HCT116 (cell line): ENCODE measurements around the gene PROK2. TPM values are rescaled to one million over a fixed set of nuclear protein-coding genes. Genes with fewer than 3 reads are reported as not detected.

ENCODE experiments used
- ATAC-seq: fragments of 200-7000 bp; cut with Tn5 transposase; 2 replicates; pipeline ENCODE4 v1.9.1; 2020; ENCODE audit warnings: mild to moderate bottlenecking, moderate library complexity
- BruUV-seq: library from RNA; stranded (reverse); fragments of 400-500 nt; replicated peaks from 2 replicates; lab custom pipeline; 2021; lab: Mats Ljungman, UMichigan
- CTCF ChIA-PET: fragments of 300-600 bp; sonication (Branson Sonifier 250); formaldehyde crosslinking; loops from one replicate; lab custom pipeline; 2021; ENCODE audit warnings: antibody characterized with exemption; lab: Charles Lee
- POLR2A ChIA-PET: fragments of 300-600, 350-600 bp; sonication (Branson Sonifier 250); formaldehyde crosslinking; loops from one replicate; lab custom pipeline; 2021; ENCODE audit warnings: antibody characterized with exemption; lab: Charles Lee
- RAD21 ChIA-PET, 2 experiments: fragments of 300-600 bp; sonication (Branson Sonifier 250); formaldehyde crosslinking; loops; one replicate each; lab custom pipeline; 2023; ENCODE audit warnings: low total read pairs in 2 of 2; ENCODE audit not compliant: uncharacterized antibody in 2 of 2, unreplicated experiment in 2 of 2, low non-redundant PET in 1 of 2; lab: Charles Lee
- DNase-seq: peaks from one replicate; pipeline ENCODE4 v3.0.0-alpha.2; 2010; ENCODE audit warnings: low read depth, low spot score
- H2AFZ ChIP-seq: fragments of 200-600 bp; shearing (Covaris generic), sonication (generic); 2 replicates; pipeline ENCODE4 v1.6.1; 2017; ENCODE audit warnings: low read depth, mixed run types, mixed read lengths, antibody characterized with exemption, low read length; ENCODE audit not compliant: poor library complexity, severe bottlenecking
- H3K27ac ChIP-seq: 2 replicates; pipeline ENCODE4 v1.5.1; 2012; ENCODE audit warnings: low read depth, low read length
- H3K27me3 ChIP-seq: fragments of 200-600 bp; sonication (generic); 2 replicates; pipeline ENCODE4 v1.6.1; 2016; ENCODE audit warnings: mixed run types, low read length, mixed read lengths; ENCODE audit not compliant: insufficient read depth
- H3K36me3 ChIP-seq, 2 experiments: fragments of 200-500 bp in 1 of 2; fragments of 200-600 bp in 1 of 2; sonication (Bioruptor generic) in 1 of 2; sonication (generic) in 1 of 2; 2 replicates each; pipeline versions ENCODE4 v1.5.1 to v1.6.1; 2014 to 2016; ENCODE audit warnings: low read length in 2 of 2, inconsistent platforms in 1 of 2, mixed read lengths in 1 of 2, mixed run types in 1 of 2; ENCODE audit not compliant: insufficient read depth in 2 of 2, control insufficient read depth in 1 of 2
- H3K4me1 ChIP-seq, 2 experiments: fragments of 200-600 bp in 1 of 2; sonication (generic) in 1 of 2; 2 replicates each; pipeline versions ENCODE4 v1.5.1 to v1.6.1; 2012 to 2017; ENCODE audit warnings: low read length in 2 of 2, inconsistent platforms in 1 of 2, mild to moderate bottlenecking in 1 of 2, mixed read lengths in 1 of 2, mixed run types in 1 of 2, moderate library complexity in 1 of 2; ENCODE audit not compliant: insufficient read depth in 2 of 2, control insufficient read depth in 1 of 2
- H3K4me2 ChIP-seq: fragments of 200-600 bp; sonication (generic); 2 replicates; pipeline ENCODE4 v1.6.1; 2017; ENCODE audit warnings: mixed run types, low read length, mixed read lengths
- H3K4me3 ChIP-seq, 2 experiments: fragments of 200-600 bp in 1 of 2; sonication (generic) in 1 of 2; replicated peaks in 1 of 2; 2 replicates each; pipeline ENCODE4 v1.5.1; 2011 to 2016; ENCODE audit warnings: low read length in 2 of 2, control low read depth in 1 of 2, low read depth in 1 of 2, mild to moderate bottlenecking in 1 of 2, mixed read lengths in 1 of 2, mixed run types in 1 of 2
- H3K79me2 ChIP-seq: fragments of 200-600 bp; sonication (generic); 2 replicates; pipeline ENCODE4 v1.6.1; 2017; ENCODE audit warnings: mild to moderate bottlenecking, mixed run types, low read length, moderate library complexity, mixed read lengths; ENCODE audit not compliant: insufficient read depth
- H3K9ac ChIP-seq: fragments of 200-600 bp; sonication (generic); 2 replicates; pipeline ENCODE4 v1.6.1; 2016; ENCODE audit warnings: low read length, mixed read lengths
- H3K9me2 ChIP-seq: fragments of 200-600 bp; sonication (generic), shearing (Covaris generic); 2 replicates; pipeline ENCODE4 v1.6.1; 2017; ENCODE audit warnings: mixed run types, mild to moderate bottlenecking, moderate library complexity; ENCODE audit not compliant: insufficient read depth
- H3K9me3 ChIP-seq, 2 experiments: fragments of 200-500 bp in 1 of 2; fragments of 200-600 bp in 1 of 2; sonication (Bioruptor generic) in 1 of 2; sonication (generic) in 1 of 2; 2 replicates each; pipeline ENCODE4 v1.6.1; 2014 to 2017; ENCODE audit warnings: low read length in 2 of 2, mixed read lengths in 2 of 2, inconsistent platforms in 1 of 2, low read depth in 1 of 2, mild to moderate bottlenecking in 1 of 2, mixed run types in 1 of 2, moderate library complexity in 1 of 2; ENCODE audit not compliant: control insufficient read depth in 1 of 2, insufficient read depth in 1 of 2
- H4K20me1 ChIP-seq: fragments of 200-600 bp; sonication (generic), shearing (Covaris generic); 2 replicates; pipeline ENCODE4 v1.6.1; 2017; ENCODE audit warnings: mixed run types, mild to moderate bottlenecking, moderate library complexity; ENCODE audit not compliant: insufficient read depth
- ATF3 ChIP-seq: IDR thresholded peaks from 2 replicates; pipeline ENCODE4 v1.6.1; 2012
- CEBPB ChIP-seq: IDR thresholded peaks from 2 replicates; pipeline ENCODE4 v1.6.1; 2012; ENCODE audit warnings: low read depth
- CTCF ChIP-seq, 3 experiments: fragments of 200-600 bp in 1 of 3; sonication (generic) in 1 of 3; IDR thresholded peaks in 2 of 3; conservative IDR thresholded peaks in 1 of 3; 2 replicates each; pipeline ENCODE4 v1.5.1; 2012 to 2017; ENCODE audit warnings: low read depth in 2 of 3, low read length in 2 of 3, antibody characterized with exemption in 1 of 3, borderline replicate concordance in 1 of 3, control low read depth in 1 of 3, mild to moderate bottlenecking in 1 of 3, mixed read lengths in 1 of 3, mixed run types in 1 of 3, moderate library complexity in 1 of 3; ENCODE audit not compliant: insufficient read depth in 1 of 3
- EGR1 ChIP-seq: IDR thresholded peaks from 2 replicates; pipeline ENCODE4 v1.6.1; 2012; ENCODE audit warnings: low read depth
- EZH2phosphoT487 ChIP-seq: fragments of 200-600 bp; IDR thresholded peaks from 2 replicates; pipeline ENCODE4 v1.6.1; 2018; ENCODE audit warnings: antibody characterized with exemption, borderline replicate concordance
- JUND ChIP-seq: IDR thresholded peaks from 2 replicates; pipeline ENCODE4 v1.6.1; 2012
- POLR2A ChIP-seq: IDR thresholded peaks from 2 replicates; pipeline ENCODE4 v1.7.0; 2011; ENCODE audit warnings: borderline replicate concordance; ENCODE audit not compliant: insufficient read depth, insufficient read length; ENCODE audit errors: extremely low read depth
- REST ChIP-seq: IDR thresholded peaks from 2 replicates; pipeline ENCODE4 v1.6.1; 2012; ENCODE audit warnings: low read depth
- SIN3A ChIP-seq: IDR thresholded peaks from 2 replicates; pipeline ENCODE4 v1.6.1; 2012; ENCODE audit warnings: low read depth
- SP1 ChIP-seq: IDR thresholded peaks from 2 replicates; pipeline ENCODE4 v1.6.1; 2012; ENCODE audit warnings: low read depth
- SRF ChIP-seq: IDR thresholded peaks from 2 replicates; pipeline ENCODE4 v1.6.1; 2012; ENCODE audit warnings: low read depth
- TCF7L2 ChIP-seq: IDR thresholded peaks from 2 replicates; pipeline ENCODE4 v1.7.0; 2011; ENCODE audit warnings: borderline replicate concordance, inconsistent platforms; ENCODE audit not compliant: insufficient read depth, insufficient read length; ENCODE audit errors: extremely low read depth
- YY1 ChIP-seq: IDR thresholded peaks from 2 replicates; pipeline ENCODE4 v1.6.1; 2011; ENCODE audit warnings: low read length, low read depth, moderate library complexity, mild to moderate bottlenecking; ENCODE audit not compliant: insufficient replicate concordance; ENCODE audit errors: extremely low read depth
- ZFX ChIP-seq: fragments of 450-650 bp; IDR thresholded peaks from 2 replicates; pipeline ENCODE4 v1.6.1; 2017
- ZNF274 ChIP-seq: fragments of 200-500 bp; sonication (Bioruptor generic); IDR thresholded peaks from 2 replicates; pipeline ENCODE4 v1.6.1; 2014; ENCODE audit warnings: mild to moderate bottlenecking, low read depth, low read length, inconsistent platforms
- intact Hi-C: fragments of 100-400 bp; cut with micrococcal nuclease; formaldehyde crosslinking; loops from 2 replicates; pipeline ENCODE4 v1.10.0; 2022
- total RNA-seq: library from RNA; stranded (reverse); gene quantifications from one replicate; pipeline ENCODE4 v1.2.1, GENCODE V29; 2021; ENCODE audit not compliant: unreplicated experiment

The PROK2 gene
- total RNA-seq, 1 experiment from 2014 or later: not detected

DNA sequence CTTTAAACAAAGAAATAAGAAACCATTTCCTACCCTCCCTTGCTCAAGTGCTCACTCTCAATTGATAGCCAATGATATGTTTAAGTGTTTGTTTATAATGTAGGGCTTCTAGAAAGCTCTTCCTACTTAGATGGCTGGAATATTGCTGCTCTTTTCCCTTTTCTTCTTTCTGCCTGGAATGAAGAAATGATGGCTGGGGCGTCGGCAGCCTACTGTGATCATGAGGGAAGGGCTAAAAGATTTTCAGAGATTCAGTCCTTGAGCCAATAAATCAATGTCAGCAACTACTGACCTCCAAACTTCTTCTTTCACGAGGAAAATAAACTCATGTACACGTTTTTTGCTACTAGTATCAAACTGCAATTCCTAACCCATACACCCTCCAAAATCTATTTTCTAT, 33.3 kb downstream of the PROK2 start:
- no peaks in the 10 kb centered on the region for H3K9me3 ChIP-seq
- ATAC-seq: no peak
- H3K27ac ChIP-seq: no peak overlapping the region
- intact Hi-C loops: no loop called here
- H2AFZ ChIP-seq: no peak overlapping the region
- no peak overlapping the region for H3K4me2 ChIP-seq
- no peak for TF ChIP-seq CEBPB
- no peak for TF ChIP-seq POLR2A
- TF ChIP-seq REST: no peak
- TF ChIP-seq ZNF274: no peak
- no peak for TF ChIP-seq ZFX
- TF ChIP-seq EGR1: no peak
- ChIA-PET POLR2A (no interaction called here), RAD21 (no interaction called here), CTCF (no interaction called here)
- no peaks in the 10 kb centered on the region for H3K79me2 ChIP-seq
- no peaks in the 10 kb centered on the region for H4K20me1 ChIP-seq
- no peak overlapping the region for H3K4me3 ChIP-seq
- no peaks in the 10 kb centered on the region for H3K4me1 ChIP-seq
- BruUV-seq: no TSS peak
- H3K36me3 ChIP-seq: no peaks in the 10 kb centered on the region
- no peaks in the 10 kb centered on the region for H3K9me2 ChIP-seq
- H3K9ac ChIP-seq: no peak overlapping the region
- DNase-seq: no peak
- no peaks in the 10 kb centered on the region for H3K27me3 ChIP-seq

DNA sequence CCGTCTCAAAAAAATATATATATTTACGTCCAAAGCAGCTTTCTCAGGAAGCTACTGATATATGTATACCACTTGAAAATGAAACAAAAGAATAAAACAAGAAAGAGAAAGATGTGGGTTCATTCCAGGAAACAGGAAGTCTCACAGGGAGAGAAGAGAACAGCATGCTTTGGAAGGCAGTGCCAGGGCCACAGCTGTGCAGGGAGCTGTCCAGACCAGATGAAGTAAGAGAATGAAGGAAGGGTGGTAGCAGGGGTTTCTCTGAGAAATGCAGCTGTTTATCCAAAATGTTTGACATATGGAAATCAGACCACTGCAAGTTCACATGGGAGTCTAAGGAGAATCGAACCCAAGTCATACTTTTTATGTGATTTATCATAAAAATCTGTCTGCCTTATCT, 40.2 kb downstream of the PROK2 start:
- POLR2A ChIA-PET: no interaction called here
- H3K4me3 ChIP-seq: no peak overlapping the region
- intact Hi-C loops: no loop called here
- ATAC-seq: no peak
- no peaks in the 10 kb centered on the region for H3K27me3 ChIP-seq
- no peaks in the 10 kb centered on the region for H3K79me2 ChIP-seq
- CTCF ChIA-PET: no interaction called here
- no peaks in the 10 kb centered on the region for H3K9me2 ChIP-seq
- no peak for DNase-seq
- no peaks in the 10 kb centered on the region for H3K36me3 ChIP-seq
- H3K4me2 ChIP-seq: no peak overlapping the region
- peaks cover 6 to 8% of the 10 kb centered on the region in 2 experiments; a peak in 2 of 4 replicates for H3K9me3 ChIP-seq
- no peaks in the 10 kb centered on the region for H4K20me1 ChIP-seq
- H3K27ac ChIP-seq: no peak overlapping the region
- H2AFZ ChIP-seq: no peak overlapping the region
- H3K4me1 ChIP-seq: no peaks in the 10 kb centered on the region
- RAD21 ChIA-PET: no interaction called here
- no peak overlapping the region for H3K9ac ChIP-seq
- no TSS peak for BruUV-seq
- no peak for TF ChIP-seq ATF3
- TF ChIP-seq SRF: no peak
- no peak for TF ChIP-seq SP1
- no peak for TF ChIP-seq JUND
- no peak for TF ChIP-seq CTCF (IDR thresholded peaks at IDR 0.05 in 2 of 3, conservative IDR thresholded peaks at IDR 0.05 in 1 of 3; ENCODE audit: borderline replicate concordance in 1 of 3, insufficient read depth in 1 of 3, low read depth in 2 of 3, low read length in 2 of 3)
- no peak for TF ChIP-seq YY1
- no peak for TF ChIP-seq TCF7L2
- TF ChIP-seq ZNF274: no peak
- no peak for TF ChIP-seq SIN3A
- no peak for TF ChIP-seq EZH2phosphoT487
- no peak for TF ChIP-seq POLR2A
- TF ChIP-seq ZFX: no peak
